Activated CD8-positive, alpha-beta memory T cell treated with anti-CD3 and anti-CD28 coated beads for 36 hours (primary cell): ENCODE results near the gene KRT2. TPM values are rescaled to one million over a fixed set of nuclear protein-coding genes. Genes with fewer than 3 reads are reported as not detected.

Experiments used
- CTCF ChIA-PET: fragments of 350-600 bp; sonication (Branson Sonifier 250); formaldehyde crosslinking; loops from one replicate; lab custom pipeline; 2021; ENCODE audit warnings: antibody characterized with exemption; lab: Charles Lee
- POLR2A ChIA-PET: fragments of 350-600 bp; sonication (Branson Sonifier 250); formaldehyde crosslinking; loops from one replicate; lab custom pipeline; 2021; ENCODE audit warnings: antibody characterized with exemption; lab: Charles Lee
- total RNA-seq, 2 experiments: library from RNA; stranded (reverse); gene quantifications; one replicate each; pipeline ENCODE4 v1.2.3, GENCODE V29; 2021

Gene KRT2
- total RNA-seq, 2 experiments from 2014 or later = not detected

DNA sequence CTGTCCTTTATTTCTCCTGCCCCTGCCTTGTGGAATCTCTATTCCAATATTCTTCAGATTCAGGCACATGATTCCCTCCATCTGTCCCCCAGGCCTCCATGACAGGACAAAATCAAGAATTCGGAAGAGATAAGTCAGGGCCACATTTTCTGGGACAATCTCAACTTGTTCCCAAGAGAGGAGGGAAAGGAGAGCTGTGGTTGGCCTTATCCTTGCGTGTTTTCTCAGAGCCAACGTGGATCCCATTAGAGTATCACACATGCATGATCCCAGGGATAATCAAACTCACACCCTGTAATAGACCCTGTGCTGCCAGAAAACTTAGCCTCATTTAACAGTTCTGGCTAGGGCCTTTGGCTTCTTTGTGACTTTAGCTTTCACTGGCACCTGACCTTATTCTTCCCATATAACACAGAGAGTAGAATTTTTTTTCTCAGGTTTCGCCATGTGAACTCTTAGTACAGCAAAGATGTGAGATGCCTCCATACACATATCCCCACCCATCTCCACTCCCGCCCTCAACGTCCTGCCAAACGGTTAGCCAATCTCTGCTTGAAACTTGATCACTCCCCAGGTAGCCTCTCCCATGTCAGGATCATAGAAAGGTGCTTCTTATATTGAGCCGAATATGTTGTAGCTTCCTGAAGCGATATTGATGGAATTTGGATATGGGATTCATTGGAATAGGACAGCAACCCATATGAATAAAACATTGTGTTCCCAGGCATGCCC lies 34.9 kb upstream of the KRT2 start:
- CTCF ChIA-PET = no interaction called here

DNA sequence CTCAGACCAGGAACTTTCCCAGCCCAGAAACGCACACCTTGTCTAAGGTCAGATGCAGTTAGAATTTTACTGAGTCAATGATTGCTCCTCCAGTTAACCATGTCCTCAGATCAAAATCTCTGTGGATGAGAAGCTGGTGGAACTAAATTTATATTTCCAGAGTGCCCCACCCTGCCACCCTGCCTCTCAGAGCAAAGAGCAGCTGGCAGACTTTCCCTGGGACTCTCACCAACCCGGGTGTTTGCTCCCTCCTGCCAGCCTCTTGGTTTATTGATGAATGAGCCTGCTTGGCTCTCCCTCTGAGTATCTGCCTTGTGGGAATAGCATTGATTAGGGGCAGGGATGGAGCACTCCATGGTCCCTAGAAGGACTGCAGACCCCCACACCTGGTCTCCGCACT lies 34.1 kb upstream of the KRT2 start:
- ChIA-PET CTCF (no interaction called here), POLR2A (no interaction called here)

More for the DNA sequence above, 34.9 kb upstream of the KRT2 start:
- POLR2A ChIA-PET = no interaction called here

DNA sequence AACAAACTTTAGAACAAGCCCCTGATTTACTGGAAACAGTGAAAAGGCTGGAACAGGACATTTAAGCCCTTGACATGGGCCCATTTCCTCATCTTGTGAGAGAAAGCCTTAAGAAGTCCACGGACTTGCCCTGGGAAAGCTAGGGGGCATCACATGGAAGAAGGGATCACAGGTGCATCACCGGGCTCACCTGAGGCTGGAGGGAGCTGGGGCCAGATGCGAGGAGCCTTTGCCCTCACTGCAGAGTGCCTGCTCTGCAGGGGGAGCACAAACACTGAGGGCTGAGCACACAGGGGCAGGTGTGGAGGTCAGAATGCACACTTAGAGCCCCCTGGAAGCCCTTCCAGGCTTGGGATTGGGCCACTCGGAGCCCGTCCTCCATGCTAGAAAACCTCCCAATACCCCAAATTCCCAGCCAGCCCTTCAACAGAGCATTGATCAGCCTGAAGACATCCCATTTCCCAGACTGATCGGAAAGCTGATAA lies 33.4 kb upstream of the KRT2 start:
- POLR2A ChIA-PET = no interaction called here
- CTCF ChIA-PET = no interaction called here

DNA sequence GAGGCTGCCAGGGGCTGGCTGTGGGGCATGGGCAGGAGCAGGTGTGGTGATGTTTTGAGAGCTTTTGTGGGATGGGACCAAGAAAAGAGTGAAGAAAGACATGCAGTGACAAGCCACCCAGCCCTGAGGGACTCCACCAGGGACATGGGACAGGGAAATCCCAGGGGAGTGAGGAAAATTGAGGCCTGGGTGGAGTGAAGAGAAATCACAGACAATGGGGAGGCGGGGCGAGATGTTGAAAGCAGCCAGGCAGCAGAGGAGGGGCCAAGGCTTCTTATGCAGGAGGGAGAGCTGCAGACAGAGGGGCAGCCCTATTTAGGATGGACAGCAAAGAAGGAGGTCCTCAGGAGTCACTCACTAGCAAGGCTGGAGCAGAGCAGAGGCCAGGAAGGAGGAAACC lies 32.4 kb upstream of the KRT2 start:
- CTCF ChIA-PET = no interaction called here
- POLR2A ChIA-PET = no interaction called here

DNA sequence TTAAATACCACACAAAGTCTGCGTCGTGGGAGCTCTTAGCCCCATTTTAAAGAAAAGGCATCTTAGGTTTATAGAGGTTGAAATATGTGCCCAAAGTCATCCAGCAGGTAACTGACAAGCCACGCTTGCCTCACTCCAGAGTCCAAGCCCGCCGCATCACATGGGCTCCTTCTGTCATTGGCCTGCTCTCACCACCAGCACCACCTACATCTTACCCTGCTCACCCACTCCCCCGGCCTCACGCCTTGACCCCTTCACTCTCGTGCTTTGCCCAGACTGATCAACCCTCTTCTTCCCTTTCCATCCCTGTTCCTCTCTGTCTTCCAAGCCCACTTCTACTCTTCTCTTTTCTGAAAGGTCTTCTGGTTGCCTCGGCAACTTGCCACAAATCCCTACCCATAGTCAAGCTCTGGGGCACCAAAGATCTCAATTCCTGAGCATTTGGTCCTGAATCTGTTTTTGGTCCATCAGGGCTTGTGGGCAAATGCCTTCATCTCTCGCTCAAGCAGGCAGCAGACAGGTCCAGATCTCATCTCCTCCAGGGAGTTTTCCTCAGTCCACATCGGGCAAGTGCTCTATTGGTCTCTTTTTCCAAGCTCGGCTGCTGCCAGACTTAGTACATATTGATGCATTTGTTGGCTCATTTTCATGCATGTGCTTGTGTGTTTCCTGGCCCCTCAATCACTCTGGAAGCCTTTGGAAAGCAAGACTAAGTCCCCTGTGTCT lies 31.7 kb upstream of the KRT2 start:
- ChIA-PET CTCF (no interaction called here), POLR2A (no interaction called here)

DNA sequence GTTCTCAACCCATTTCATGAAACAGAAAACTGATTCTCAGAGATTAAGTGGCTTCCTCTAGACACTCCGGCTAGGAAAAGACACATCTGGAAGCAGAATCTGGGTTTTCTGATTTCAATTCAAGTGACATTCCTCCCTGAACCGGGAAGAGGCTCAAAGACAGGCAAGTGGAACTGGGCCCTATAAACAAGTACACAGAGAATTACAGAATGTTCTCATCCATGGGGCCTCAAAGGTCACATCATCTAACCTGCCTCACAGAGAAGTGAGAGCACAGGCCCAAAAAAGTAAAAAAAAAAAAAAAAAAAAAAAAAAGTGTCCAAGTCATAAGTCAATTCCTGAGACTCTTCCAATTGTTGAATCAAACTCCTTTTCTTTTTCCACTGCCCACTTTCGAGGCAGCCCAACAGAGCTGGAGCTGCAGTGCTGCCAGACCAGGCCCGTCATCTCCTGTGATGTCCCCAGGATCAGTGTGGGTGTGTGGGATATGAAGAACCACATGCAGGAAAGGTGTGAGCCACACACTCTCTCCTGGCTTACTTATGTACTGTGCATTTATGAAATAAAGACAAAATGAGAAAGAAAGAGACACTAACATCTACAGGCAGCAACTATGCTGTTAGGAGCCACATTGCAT lies 31.0 kb upstream of the KRT2 start:
- CTCF ChIA-PET = no interaction called here
- POLR2A ChIA-PET = no interaction called here

DNA sequence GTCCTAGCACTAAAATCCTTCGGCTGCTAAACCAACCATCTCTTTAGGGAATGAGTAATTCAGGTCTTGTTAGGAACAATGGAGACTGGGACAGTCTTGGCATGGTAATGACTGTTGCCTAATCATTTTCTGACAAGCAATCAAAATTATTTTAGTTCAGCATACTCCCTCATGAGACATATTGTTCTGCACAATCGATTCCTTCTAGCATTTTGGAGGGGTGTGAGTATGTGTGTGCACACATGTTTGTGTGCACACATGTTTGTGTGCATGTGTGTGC lies 30.3 kb upstream of the KRT2 start:
- CTCF ChIA-PET = no interaction called here

DNA sequence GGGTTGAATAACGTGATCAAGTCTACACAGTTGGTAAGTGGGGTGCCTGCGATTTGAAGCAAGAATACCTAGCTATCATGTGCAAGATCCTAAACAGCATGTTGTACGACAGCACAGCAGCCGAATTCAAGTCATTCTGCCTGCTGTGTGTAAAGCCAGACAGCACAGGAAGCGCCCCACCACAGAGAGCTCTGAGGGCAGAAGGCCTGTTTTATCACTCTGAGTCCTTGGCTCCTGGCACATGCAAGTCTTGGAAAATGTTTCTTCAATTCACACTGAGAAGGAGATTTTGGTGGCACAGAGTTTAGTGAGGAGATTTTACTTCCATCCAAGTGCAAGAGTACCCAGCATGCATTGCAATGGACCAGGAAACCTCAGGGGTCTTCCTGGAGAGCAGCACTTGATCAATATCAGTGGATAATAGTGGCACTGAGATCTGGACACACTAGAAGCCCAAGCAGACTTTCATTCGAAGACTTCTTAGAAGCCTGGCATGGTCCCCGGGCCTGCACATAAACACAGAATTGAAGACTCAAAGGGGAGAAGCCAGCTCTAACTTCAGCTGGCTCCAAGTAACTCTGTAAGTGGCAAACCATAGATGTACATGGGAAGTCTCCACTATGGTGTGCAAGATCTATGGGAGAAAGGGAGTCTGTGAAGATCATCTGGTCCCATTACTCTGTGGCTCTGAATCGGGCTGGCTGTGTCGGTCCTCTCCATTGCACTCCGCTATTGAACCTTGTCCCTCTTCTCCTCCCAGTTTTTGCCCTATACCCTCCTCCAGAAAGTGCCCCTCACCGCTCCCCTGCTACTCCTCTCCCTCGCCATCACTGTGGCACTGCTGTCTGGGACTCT lies 29.7 kb upstream of the KRT2 start:
- ChIA-PET CTCF (no interaction called here), POLR2A (no interaction called here)

More for the DNA sequence above, 30.3 kb upstream of the KRT2 start:
- POLR2A ChIA-PET = no interaction called here

DNA sequence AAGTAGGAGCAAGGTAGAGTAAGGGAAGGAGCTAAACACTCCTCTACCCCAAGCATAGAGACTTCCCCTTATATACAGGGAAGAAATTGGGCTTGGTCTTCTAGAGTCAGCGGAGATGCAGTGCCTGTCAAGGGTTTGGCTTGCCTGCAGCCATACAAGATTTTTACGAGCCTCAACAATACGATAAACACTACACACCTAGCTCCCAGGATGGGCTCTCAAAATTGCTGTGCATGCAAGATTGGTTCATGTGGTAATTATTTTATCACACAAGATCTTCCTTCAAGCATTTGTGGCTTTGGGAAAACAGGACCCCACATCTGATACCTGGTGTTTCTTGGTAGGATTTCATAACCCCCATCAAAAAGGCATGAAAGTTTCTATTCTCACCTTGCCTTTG lies 28.4 kb upstream of the KRT2 start, which contains the start of gene KRT1:
KRT1 (minus strand) TSS at position 45 of the 400 bp plus-strand sequence. CDS start 59 bp downstream, outside the sequence.
- ChIA-PET POLR2A (no interaction called here), CTCF (interaction anchor here (1.2 kb wide), 1 partner anchor 185 kb away, joined by 3 read pairs; no protein-coding TSS in a partner anchor)

DNA sequence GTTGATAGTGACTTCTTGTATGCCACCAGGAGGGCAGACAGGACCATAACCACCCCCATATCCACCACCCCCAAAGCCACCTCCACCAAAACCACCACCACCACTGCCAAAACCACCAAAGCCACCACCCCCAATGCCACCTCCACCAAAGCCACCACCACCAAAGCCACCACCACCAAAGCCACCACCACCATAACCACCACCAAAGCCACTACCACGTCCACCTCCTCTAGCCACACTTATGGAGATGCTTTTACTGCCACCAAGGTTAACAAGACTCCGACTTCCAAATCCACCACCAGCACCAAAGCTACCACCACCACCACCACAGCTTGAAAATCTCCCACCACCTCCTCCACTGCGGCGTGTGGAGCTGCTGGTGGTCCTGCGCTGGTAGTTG lies 27.9 kb upstream of the KRT2 start:
- CTCF ChIA-PET = interaction anchor here (1.2 kb wide), 1 partner anchor 186 kb away, joined by 3 read pairs; no protein-coding TSS in a partner anchor
- POLR2A ChIA-PET = no interaction called here

DNA sequence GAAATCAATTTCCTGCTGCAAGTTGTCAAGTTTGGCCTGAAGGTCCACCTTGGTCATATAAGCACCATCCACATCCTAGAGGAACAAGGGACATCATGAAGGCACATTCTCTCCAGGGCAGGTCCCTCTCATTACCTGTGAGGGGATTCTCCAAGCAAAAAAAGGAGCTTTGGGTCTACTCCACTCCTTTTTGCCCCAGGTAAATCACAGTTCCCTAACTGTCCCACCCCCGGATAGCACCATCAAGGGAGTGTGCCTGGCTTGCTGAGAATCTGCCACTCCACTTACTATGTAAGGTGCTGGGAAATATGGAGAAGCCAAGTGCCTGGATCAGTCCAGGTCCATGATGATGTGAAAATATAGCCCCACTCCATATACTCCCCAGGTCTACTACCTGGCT lies 25.7 kb upstream of the KRT2 start:
- CTCF ChIA-PET = no interaction called here
- POLR2A ChIA-PET = no interaction called here

DNA sequence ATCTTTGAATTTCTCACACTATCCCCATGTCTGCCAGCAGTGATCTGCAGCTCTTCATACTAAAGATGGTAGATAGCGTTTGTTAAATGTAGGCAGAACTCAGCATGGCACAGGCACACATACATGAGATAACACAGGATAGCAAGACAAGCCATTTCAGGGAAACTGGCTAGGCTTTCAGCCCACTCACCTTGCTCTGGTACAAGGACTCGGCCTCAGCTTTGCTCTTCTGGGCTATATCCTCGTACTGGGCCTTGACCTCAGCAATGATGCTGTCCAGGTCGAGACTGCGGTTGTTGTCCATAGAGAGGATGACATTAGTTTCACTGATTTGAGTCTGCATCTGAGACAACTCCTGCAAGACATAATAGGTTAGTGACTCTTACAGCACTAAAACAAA lies 25.1 kb upstream of the KRT2 start:
- CTCF ChIA-PET = no interaction called here
- POLR2A ChIA-PET = no interaction called here

DNA sequence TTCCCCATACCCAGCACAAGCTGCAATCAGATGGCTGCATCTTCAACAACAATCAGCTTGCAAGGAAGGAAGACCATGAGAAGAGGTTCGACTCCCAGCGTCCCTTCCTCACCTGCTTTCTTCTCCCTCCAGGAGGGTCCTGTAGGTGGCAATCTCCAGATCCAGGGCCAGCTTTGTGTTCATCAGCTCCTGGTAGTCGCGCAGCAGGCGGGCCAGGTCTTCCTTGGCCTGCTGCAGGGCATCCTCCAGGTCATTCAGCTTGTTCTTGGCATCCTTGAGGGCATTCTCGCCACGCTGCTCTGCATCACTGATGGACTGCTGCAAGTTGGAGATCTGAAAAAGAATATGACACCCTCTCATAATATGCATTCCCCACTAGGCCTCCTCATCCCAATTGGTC lies 24.2 kb upstream of the KRT2 start:
- ChIA-PET POLR2A (no interaction called here), CTCF (no interaction called here)

DNA sequence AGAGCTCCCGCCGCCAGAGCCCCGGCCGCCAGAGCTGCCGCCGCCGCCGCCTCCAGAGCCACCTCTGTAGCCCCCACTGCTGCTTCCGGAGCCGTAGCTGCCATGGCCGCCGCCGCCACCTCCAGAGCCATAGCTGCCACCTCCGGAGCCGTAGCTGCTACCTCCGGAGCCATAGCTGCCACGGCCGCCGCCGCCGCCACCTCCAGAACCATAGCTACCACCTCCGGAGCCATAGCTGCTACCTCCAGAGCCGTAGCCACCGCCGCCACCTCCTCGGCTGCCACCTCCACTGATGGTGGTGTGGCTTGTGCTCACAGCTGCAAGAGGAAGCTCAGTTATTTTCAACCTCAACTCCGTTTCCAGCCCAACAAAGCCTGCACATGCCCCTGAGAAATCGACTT lies 23.3 kb upstream of the KRT2 start:
- ChIA-PET POLR2A (no interaction called here), CTCF (no interaction called here)

DNA sequence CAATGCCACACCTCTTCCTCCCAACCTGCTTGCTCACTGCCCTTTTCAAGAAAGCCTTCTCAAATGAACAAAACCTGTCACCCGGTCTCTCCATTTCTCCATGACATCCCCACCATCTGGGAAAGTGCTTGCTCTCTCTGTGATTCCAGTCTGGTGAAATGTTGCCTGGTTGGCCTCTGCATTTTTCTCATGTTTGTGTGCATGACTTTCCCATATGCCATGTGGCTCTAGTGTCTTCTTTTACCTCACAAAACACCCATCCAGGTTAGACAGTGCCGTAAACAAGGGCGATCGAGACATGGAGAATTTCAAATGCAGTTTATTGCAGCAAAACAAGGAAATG lies 22.4 kb upstream of the KRT2 start:
- ChIA-PET CTCF (no interaction called here), POLR2A (no interaction called here)

DNA sequence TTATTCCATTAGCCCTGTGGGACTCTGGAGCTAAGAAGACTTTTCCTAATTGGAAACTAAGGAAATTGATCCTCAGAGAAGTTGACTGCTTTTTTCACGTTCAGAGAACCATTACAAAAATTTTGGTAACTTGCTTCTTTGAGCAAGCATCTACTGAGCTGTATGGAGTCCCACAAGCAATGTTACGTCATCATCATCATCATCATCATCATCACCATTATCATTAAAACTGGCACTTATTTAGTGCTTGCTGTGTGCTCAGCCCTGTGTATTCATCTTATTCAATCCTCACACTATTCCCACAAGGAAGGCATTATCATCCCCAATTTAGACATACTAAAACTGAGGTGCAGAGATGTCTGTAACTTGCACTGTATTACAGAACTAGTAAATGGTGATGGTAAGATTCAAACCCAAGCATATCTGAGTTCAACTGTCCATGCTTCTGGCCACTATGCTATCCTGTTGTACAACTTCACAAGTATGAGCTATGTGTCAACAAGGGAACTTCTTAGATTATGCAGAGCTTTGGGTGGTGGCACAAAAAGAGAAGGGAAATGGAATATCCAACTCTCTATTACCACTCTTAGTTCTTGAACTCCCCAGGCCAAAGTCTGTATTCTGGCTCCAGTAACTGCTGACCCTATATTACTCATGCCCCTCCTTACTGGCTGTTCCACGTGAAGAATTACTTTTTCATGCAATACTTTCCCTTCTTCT lies 21.9 kb upstream of the KRT2 start:
- ChIA-PET CTCF (no interaction called here), POLR2A (no interaction called here)

DNA sequence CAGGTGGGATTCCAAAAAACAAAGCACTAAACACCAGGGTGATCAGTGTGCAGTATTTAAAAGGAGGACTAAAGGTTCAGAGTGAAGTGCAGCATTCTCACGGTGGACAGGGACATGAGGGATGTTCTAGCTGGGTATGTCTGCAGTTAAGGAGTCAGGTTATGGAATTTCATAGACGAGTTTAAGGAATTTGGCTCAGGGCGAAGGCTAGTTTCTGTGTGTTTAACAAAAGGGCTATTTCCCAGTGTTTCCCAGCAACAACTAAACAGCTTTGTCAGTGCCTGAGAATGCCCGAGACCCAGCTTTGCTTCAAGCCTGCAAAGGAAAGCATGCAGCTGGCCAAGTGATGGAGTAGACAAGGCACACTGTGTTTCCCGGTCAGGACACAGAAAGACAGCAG lies 21.2 kb upstream of the KRT2 start:
- ChIA-PET CTCF (no interaction called here), POLR2A (no interaction called here)

DNA sequence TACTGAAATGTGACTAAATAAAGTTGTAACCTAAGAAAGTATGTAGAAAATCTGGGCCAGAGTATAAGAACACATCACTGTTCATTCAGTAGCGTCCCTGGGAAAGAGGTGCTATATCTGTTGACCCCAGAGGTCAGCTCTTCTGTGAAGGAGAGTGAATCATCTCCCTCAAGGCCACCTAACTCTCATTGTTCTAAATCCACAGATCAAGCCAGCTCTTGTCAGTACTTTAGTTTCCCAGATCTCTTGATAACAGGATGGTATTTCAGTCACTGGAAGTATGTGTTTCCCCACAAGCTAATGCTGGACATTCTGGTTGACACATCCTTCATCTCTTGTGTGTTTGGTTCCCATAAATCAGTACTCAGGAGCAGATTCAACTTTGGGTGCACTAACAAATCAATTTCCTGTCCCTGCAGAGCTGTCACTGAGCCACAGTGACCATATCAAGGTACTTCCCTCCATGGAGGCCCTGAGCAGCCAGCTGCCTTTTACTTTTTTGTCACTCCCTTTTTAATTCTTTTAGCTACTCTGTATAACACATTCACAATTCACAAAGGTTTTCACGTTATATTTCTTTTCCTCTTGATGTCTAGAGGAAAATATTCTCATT lies 20.4 kb upstream of the KRT2 start:
- ChIA-PET POLR2A (no interaction called here), CTCF (no interaction called here)

DNA sequence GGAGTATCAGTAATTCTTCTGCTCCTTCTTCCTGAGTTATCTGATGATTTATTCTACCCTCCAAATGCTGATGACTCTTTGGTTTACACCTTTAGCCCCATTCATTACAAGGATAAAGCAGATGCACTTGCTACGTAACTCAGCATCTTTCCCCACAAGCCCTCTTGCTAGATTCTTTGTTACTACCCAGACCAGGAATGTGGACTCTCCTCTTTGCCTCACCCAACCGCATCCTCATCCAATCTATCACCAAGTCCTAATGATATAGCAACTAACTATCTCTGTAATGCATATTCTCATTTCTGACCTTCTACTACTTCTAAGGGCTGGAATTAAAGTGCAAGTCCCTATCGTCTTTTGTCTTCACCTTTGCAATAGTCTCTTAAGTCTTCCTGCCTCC lies 18.9 kb upstream of the KRT2 start:
- CTCF ChIA-PET = no interaction called here
- POLR2A ChIA-PET = no interaction called here
